Fibroblast of mammary gland (primary cell): ENCODE data around the gene TJP1.
"Not testable (repeated sequence)": the region's sequence is repeated elsewhere in the genome, so short reads cannot be mapped to it uniquely, and the experiment has no call there.

Experiments used
- DNase-seq: peaks from one replicate; pipeline ENCODE4 v3.0.0-alpha.2; 2010; ENCODE audit warnings: low read depth
- H3K4me3 ChIP-seq: 2 replicates; pipeline ENCODE4 v1.5.1; 2011; ENCODE audit warnings: low read depth, mild to moderate bottlenecking, low read length, moderate library complexity; ENCODE audit not compliant: control insufficient read depth
- TF ChIP-seq, protein P1 (sequence below): conservative IDR thresholded peaks from 2 replicates; pipeline ENCODE4 v1.5.1; 2011; ENCODE audit warnings: low read depth, low read length, inconsistent platforms; ENCODE audit not compliant: control insufficient read depth, insufficient read depth

TJP1 gene

DNA sequence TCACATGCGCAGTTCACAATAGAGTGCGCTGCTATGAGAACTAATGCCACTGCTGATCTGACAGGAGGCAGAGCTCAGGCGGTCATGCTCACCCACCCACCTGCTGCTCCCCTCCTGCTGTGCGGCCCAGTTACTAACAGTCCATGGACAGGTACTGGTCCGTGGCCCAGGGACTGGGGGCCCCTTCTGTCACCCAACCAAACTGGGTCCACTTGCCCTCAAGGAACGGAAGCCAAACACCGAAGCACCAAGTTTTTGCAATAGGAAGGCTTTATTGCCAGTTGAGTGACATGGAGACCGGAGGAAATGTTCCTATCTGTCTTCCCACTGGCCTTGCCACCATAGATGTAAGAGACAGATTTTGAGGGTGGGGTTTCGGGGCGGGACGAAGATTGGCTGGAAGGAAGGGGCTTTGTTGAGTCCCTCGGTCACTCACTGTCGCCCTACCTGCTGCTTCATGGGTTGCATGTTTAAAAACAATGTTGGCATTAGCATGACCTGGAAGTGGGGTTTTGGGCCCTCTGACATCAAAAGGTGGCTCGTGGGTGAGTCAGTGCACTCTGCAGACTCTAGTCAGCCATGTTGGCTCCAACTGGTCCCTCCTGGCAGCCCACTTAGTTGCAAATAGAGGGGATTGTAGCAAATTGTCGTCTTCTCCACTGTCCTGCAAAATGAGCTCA is 141.0 kb downstream of the TJP1 start:
- TF ChIP-seq, protein P1, sequence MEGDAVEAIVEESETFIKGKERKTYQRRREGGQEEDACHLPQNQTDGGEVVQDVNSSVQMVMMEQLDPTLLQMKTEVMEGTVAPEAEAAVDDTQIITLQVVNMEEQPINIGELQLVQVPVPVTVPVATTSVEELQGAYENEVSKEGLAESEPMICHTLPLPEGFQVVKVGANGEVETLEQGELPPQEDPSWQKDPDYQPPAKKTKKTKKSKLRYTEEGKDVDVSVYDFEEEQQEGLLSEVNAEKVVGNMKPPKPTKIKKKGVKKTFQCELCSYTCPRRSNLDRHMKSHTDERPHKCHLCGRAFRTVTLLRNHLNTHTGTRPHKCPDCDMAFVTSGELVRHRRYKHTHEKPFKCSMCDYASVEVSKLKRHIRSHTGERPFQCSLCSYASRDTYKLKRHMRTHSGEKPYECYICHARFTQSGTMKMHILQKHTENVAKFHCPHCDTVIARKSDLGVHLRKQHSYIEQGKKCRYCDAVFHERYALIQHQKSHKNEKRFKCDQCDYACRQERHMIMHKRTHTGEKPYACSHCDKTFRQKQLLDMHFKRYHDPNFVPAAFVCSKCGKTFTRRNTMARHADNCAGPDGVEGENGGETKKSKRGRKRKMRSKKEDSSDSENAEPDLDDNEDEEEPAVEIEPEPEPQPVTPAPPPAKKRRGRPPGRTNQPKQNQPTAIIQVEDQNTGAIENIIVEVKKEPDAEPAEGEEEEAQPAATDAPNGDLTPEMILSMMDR: no peak
- no peak overlapping the region for H3K4me3 ChIP-seq
- no peak for DNase-seq

DNA sequence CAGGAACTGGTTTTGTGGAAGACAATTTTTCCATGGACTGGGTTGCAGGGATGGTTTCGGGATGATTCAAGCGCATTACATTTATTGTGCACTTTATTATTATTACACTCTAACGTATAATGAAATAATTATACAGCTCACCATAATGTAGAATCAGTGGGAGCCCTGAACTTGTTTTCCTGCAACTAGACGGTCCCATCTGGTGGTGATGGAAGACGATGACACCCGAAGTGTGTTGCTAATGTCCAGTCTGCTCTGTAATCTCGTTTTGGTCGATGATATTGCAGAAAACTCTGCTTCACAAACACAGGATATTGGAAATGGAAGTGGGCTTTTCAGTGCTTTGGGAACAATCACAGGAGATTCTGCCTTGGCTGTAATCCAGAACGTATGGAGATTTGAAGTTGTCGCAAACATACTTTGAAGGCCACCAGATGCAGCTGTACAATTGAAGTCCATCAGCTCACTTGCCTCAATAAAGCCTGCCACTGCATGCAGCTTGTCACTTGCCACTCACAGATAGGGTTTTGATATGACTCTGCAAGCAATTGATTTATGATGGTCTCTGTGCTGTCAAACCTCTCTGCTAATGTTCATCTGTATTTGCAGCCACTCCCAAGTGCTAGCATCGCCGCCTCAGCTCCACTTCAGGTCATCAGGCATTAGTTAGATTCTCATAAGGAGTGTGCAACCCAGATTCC is 141.7 kb downstream of the TJP1 start:
- H3K4me3 ChIP-seq: no peak overlapping the region
- TF ChIP-seq, protein P1: no peak
- no peak for DNase-seq

DNA sequence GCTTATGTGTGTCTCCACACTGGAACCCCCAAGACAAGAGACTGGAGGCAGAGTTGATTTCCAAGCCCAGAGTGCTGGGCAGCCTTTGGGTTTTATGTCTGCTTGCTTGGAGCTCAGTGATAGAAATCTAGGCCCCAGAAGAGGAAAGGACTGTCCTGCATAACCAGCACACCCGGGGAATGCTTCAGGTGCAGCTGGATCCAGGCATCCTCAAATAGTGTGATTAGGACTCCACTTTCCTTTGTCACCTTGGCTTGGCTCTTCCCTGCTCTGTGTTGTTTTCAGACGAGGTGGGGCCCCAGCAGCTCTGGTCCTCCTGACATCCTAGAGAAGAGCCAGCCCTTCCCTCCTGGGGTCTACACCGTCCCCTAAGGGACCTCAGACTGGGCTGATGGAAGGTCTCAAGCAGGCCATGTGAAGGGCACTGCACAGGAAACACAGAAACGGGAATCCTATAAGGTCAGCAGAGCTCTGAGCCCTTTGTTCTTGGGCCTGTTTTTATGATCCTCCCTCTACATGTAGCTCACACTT is 143.7 kb downstream of the TJP1 start:
- TF ChIP-seq, protein P1: no peak
- H3K4me3 ChIP-seq: no peak overlapping the region
- no peak for DNase-seq

DNA sequence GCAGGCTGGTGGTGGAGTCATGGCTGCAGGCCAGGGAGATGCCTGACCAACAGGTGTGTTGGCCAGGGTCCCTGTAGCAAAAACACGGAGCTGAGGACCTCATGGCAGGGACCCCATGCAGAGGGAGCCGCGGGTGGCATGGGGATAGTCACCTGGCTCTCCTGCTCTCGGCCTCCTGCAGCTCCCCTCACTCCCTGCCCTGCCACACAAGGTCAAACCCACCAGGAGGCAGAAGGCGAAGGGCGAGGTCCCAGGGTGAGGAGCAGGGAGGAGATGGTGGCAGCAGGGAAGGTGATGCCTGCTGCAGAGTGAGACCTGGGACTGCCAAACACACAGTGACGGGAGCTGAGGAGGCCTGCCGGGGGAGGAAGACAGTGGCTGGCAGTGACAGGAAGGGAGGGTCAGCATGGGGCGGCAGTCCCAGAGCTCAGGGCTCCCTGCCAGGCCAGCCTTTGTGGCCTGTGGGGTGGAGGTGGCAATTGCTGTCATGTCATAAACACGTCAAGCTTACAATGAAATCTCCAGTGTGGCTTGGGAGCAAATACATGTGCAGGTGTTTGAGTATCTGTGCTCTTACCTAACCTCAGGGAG is 144.3 kb downstream of the TJP1 start:
- no peak overlapping the region for H3K4me3 ChIP-seq
- no peak for DNase-seq
- TF ChIP-seq, protein P1: no peak

DNA sequence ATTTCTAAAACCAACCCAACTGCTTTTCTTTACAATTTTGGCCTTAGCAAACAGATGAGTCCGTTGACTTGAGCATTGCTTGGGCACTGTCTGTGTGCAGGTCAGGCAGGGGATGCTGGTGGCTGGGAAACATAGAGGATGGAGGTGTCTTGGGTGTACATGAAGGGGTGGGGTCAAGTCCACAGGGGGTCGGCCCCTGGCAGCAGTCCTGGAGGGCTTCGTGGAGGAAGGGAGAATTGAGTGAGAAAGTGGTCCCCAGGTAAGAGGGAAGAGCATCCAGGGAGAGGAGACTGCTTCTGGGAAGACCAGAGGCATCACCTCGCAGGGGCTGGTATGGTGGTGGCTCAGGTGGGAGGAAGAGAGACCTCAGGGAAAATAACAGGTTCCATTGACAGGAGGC is 144.8 kb downstream of the TJP1 start:
- no peak for DNase-seq
- TF ChIP-seq, protein P1: no peak
- no peak overlapping the region for H3K4me3 ChIP-seq

DNA sequence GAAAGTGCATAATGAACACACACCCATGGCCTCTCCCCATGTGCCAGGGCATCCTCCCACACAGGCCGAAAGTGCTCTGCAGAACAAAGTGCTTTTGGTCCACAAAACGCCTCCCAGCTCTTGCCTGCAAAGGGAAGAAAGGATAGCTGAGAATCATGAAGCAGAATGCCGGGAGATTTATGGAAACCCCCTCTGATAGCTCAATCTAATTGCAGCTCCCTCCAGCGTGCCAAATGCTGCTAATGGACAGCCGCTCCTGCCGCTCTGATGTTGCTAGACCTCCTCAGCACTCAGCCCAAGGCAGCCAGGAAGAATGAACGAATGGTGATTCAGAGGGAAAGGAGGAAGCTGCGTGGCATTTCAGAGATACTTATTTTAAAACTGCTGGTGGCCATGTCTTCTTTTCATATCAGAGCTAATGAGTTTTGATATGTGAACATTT is 145.3 kb downstream of the TJP1 start:
- no peak overlapping the region for H3K4me3 ChIP-seq
- peak; percentile 62 for DNase-seq
- TF ChIP-seq, protein P1: no peak

DNA sequence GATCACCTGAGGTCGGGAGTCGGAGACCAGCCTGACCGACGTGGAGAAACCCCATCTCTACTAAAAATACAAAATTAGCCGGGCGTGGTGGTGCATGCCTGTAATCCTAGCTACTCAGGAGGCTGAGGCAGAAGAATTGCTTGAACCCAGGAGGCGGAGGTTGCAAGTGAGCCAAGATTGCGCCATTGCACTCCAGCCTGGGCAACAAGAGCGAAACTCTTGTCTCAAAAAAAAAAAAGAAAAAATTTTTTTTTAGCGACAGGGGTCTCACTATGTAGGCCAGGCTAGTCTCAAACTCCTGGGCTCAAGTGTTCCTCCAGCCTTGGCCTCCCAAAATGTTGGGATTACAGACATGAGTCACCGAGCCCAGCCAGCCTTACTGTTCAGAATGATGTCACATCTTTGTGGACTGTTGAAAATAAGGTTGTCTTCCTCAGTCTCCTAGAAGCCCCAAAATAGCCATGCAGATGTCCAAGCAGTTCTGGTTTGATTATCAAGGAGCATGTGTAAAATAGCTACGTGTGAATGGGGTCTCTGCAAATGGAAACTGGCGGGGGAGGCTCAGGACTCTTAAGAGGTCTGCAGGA is 145.8 kb downstream of the TJP1 start:
- not testable (repeated sequence) for H3K4me3 ChIP-seq
- DNase-seq: peak; percentile 77
